HG03066 (cell line): ENCODE data around the gene TLE2.
"Not testable (repeated sequence)": the region's sequence is repeated elsewhere in the genome, so short reads cannot be mapped to it uniquely, and the experiment has no call there.

Experiments used
- ATAC-seq: cut with Tn5 transposase; IDR thresholded peaks from one replicate; pipeline ENCODE4 v1.9.1; 2021; ENCODE audit warnings: low read depth; ENCODE audit not compliant: unreplicated experiment

TLE2 gene

DNA sequence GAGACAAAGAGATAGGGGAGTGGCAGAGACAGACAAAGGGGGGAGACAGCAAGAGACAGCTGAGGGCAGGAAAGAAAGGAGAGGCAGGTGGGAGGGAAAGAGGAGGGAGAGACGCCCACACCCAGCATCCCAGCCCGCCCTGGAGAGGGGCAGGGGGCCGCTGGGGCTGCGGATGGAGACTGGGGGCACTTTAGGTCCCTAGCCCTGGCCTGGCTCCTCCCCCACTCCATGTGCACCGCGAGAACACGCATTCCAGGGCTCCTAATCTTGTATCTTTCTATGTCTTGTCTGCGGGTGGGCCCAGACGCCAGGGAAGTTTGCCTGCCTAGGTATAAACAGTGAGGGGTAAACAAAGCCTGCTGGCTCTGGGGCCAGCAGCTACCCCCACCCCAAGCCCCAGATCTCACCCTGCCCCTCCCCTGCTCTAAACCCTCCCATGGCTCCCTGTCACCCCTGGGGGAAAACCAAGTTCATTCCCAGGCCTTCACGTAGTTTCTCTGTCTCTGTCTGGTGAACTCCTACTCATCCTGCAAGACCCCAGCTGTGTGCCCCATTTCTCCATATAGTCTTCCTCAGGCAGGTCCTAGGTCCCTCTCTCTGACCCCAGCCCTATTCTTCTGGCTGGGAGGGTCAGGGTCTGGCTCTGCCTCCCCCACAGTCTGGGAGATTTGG is 27.5 kb upstream of the TLE2 start:
- ATAC-seq, result no peak

GRCh38 chr19:3055741-3056416 is 26.8 kb upstream of the TLE2 start:
- no peak for ATAC-seq

- ATAC-seq, result no peak
Observed at GRCh38 chr19:3054972-3055740, 26.1 kb upstream of the TLE2 start.

DNA sequence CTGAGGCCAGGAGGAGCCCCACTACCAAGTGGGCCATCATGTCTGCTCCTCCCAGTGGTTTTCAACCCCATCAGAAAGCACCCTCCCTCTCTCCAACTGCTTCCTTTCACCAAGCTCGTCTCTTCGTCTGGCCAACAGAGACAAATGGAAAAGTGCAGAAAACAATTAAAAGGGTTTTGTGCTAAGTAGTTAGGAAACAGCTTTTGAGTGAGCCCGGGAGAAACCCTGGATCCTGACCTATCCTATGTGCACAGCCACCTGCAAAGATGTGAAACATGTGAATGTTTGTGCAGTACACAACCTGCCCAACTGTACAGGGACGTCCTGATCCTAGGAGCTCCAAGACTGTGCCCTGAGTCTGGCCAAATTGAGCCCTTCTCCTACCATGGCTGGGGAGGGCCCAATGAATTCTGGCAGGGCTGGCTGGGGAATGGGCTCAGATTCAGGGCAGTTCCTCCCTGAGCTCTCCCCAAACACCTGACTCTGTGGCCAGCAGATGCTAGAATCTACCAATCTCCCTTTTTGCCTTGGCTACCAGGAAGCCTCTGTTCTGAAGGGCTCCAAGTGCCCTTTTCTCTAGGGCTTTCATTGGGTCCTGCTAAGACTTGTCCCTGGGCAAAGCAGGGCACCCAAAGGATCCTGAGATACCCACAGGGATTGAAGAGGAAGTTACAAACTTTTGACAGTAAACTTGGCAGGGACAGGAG is 25.3 kb upstream of the TLE2 start:
- no peak for ATAC-seq

DNA sequence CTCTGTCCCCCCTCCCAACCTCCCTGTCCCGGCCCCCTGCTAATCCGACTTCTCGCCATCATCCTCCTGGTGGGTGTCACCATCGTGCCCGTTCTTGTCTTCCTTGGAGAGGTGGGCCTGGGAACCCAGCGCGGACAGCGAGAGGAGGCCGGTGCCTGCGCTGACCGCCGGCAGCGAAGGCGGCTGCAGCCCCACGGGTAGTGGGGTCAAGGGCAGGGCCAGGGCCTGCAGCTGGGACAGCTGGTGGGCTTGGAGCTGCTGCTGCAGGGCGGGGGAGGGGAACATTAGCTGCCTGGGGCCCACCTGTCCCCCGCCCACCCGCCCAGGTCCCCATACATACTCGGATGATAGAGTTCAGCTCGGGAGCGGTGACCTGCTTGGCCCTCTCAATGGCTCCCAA is 24.7 kb upstream of the TLE2 start:
- no peak for ATAC-seq

DNA sequence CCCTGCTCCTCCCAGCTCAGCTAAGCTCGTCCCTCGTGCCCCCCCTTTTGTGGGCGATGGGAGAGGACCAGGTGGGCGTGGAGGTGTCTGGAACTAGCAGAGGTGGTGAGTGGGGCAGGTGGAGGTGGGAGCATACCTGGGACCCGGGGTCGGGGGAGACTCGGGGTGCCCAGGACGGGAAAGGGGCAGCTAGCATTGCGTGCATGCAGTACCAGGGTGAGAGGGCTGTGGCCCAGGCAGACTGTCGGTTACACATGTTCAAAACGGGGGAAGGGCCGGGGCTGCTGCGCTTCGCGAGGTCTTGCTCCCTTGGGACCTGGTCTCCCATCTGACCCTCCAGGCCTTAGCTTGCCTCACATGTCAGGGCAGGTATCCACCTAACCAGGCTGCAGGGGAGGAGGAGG is 24.1 kb upstream of the TLE2 start:
- ATAC-seq, result no peak

DNA sequence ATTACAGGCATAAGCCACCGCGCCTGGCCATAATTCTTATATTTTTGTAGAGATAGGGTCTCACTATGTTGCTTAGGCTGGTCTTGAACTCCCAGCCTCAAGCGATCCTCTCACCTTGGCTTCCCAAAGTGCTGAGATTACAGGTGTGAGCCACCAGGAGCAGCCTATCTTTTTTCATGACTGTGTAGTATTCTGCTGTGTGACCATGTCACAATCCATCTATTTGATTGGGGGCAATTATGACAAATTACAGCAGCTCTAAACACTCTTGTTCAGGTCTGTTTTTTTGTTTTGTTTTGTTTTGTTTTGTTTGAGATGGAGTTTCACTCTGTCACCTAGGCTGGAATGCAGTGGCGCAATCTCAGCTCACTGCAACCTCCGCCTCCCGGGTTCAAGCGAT is 20.9 kb upstream of the TLE2 start:
- ATAC-seq, result not testable (repeated sequence)

DNA sequence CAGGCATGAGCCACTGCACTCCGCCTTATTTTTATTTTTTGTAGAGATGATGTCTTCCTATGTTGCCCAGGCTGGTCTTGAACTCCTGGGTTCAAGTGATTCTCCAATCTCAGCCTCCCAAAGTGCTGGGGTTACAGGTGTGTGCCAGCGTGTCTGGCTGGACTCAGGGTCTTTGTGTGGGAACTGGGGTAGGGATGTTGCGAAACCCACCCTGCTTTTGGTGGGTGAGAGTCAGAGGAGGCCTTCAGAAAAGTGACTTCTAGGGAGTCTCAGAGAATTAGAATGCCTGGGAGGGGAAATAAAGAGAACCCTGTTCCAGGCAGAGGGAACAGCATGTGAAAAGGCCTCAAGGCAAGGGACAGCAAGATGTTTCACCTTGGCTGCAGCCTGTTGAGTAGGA is 20.0 kb upstream of the TLE2 start:
- ATAC-seq, result no peak

DNA sequence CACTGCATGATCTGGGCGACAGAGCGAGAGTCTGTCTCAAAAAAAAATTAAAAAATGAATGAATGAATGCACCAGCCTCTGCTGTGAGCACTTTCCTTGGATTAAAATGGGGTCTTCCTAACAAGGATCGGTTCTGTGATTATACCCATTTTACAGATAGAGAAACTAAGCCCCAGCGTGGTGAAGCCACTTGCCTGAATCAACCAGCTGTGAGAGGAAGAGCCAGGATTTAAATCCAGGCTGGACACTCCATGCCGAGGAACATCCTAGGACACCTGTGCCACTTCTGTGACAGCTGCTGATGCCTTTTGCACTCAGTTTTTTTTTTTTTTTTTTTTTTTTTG is 19.1 kb upstream of the TLE2 start:
- no peak for ATAC-seq

- ATAC-seq, result no peak
Observed at GRCh38 chr19:3047496-3048189, 18.6 kb upstream of the TLE2 start.

DNA sequence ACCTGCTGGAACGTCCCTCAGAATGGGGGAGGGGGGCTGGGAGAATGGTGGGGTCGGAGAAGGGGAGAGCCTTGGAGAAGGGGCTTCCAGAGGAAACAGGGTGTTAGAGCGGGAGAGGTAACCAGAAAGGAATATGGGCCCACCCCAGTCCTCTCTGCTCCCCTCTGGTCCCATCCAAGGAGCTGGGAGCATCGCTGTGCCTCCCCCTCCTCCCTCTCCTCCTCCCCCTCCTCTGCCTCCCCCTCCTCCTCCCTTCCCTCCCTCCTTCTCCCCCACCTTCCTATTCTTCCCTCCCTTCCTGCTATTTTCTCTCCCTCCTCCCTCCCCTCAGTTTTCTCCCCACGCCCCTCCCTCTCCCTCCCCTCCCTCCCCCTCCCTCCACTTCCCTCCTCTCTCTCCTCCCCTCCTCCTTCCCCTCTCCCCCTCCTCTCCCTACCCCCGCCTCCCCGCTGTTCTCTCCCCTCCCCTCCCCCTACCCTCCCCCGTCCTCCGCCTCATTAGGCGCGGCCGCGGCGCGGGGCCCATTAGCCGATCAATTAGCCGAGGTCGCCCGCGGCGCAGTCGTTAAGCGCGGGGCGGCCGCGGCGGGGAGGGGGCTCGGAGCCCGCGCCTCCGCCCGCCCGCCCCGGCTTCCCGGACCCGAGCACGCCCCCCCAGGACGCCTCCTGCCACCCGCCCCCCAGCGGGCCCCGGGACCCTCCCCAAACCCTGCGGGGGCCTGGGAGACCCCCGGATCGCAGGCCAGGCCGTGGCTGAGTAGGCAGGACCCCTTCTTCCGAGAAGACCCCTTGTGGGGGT is 17.8 kb upstream of the TLE2 start:
- ATAC-seq, result no peak

DNA sequence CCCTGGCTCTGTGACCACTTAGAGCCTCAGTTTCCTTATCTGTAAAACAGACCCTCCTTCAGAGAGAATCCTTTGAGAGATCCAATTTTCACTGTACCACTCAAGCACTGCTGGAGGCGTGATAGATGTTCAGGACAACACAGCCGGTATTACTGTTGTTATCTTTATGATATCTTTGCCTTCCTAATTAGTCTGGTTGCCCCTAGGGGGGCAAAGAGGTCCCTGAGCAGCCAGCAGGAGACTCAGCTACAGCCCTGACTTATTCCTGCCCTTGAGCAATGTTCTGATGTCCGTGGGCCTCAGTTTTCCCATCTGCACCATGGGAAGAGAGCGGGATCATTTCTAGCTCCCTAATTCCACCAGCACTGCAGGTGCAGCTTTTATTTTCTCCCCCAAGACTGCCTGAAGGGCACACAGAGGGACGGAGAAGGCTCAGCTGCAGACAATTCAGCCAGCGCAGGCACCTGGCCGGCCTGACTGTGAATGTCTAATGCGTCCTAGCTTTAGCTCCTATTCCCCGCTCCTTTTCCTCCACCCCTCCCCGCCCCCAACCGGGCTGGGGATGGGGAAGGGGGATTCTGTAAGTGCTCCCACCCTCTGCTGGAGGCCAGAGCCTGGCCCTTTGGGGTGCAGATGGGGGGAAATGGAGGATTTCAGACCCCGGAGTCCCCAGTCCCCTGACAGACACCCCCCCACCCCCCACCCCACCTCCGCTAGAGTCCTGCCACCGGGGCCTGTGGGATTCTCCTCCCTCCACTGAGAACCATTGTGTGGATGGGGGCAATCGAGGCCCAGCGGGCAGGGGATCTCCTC is 17.0 kb upstream of the TLE2 start:
- no peak for ATAC-seq

GRCh38 chr19:3045191-3045590 is 16.1 kb upstream of the TLE2 start:
- no peak for ATAC-seq

- ATAC-seq, result no peak
Observed at GRCh38 chr19:3042621-3043267, 13.7 kb upstream of the TLE2 start.

GRCh38 chr19:3041761-3042620 is 12.9 kb upstream of the TLE2 start:
- no peak for ATAC-seq

- no peak for ATAC-seq
Observed at GRCh38 chr19:3041327-3041726, 12.2 kb upstream of the TLE2 start.

GRCh38 chr19:3039641-3040077 is 10.6 kb upstream of the TLE2 start:
- ATAC-seq, result no peak

- ATAC-seq, result no peak
Observed at GRCh38 chr19:3039125-3039524, 10.0 kb upstream of the TLE2 start.
